Measurements from ENCODE around the gene TNFAIP8.

TNFAIP8 gene

DNA sequence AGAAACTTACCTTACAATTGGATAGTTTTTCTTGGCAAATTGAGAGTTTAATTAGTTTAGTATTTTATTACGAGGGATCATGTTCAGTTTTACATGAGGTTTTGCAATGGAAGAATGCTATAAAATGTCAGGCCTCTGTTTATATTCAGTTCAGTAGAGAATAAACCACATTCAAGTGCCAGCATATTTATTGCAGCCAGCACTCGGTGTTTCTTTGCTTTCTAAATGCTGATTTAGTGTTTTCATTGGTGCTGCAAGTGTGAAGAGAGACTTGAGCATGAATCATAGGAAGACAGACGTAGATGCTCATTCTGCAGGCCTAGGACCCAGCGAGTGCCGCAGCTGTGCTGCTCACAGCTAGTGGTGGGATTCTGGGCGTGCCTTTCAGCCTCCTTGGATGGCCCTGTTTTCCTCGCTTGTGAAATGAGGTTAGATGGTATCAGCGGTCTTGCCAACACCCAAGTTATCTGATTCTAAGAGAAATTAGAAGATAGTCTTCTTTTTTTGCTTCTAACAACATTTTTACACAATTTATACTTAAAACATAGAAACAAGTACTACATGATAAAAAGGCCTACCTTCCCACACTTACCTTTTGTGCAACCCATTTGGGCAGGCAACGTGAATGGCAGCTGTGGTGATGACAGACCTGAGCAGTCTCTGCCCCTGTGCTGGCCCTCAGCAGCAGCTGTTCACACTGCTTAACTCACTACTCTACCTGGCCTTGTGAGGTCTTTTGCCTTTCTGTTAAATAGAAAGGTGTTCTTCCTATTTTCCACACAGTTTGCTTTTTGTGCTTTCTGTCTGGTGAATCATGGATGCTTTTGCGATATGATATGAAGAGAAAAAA lies 26.8 kb upstream of the TNFAIP8 start:
- no peak for DNase-seq (ENCODE audit: low read depth in 2 of 2)

GRCh38 chr5:119329666-119330065 lies 26.2 kb upstream of the TNFAIP8 start:
- no peak for DNase-seq (ENCODE audit: low read depth in 2 of 2)

- no peak for DNase-seq (ENCODE audit: low read depth in 2 of 2)
Measured at GRCh38 chr5:119330367-119331183, 25.2 kb upstream of the TNFAIP8 start.

DNA sequence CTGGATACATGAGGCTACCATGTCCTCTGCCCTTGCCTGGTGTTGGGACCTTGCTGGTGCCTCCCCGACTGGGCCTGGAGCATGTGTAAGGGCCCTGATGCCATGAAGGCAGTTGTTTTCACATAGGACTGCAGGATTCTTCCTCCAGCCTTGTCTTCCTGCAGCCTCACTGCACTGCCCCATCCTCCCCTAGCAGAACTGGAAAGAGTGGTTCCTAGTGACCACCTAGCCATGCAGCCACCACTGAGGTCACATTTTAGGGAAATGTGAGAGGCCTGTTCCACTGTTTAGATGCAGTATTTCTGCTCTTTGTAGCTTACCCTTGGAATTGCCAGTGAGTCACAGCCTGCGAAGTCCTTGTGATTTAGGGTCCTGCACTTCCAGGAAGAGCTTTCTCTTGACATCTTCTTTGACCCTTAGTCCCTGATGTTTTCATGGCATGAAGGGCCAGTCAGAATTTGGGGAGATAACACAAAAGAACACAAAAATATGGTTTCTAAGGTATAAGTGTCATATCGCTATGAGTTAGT lies 24.2 kb upstream of the TNFAIP8 start:
- DNase-seq (ENCODE audit: low read depth in 2 of 2) = no peak

DNA sequence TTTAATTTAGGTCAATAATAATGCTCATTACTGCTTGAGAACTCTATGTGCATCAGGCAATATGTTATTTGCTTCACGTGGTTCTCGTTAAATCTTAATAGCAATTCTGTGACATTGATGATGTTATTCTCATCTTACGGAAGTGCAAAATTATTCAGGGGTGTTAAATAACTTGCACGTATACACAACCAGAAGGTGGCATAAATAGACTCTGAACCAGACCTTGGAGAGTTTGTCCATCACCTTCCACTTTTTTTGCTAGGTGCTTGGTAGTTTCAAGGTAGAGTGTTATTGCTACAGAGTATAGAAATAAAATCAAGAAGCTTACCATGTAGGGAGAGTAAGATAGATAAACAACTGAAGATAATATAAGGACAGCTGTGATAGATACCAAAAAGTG lies 23.6 kb upstream of the TNFAIP8 start:
- no peak for DNase-seq (ENCODE audit: low read depth in 2 of 2)

- DNase-seq (ENCODE audit: low read depth in 2 of 2) = no peak
Measured at GRCh38 chr5:119332978-119333401, 22.8 kb upstream of the TNFAIP8 start.

GRCh38 chr5:119333421-119333851 lies 22.4 kb upstream of the TNFAIP8 start:
- DNase-seq (ENCODE audit: low read depth in 2 of 2) = no peak

DNA sequence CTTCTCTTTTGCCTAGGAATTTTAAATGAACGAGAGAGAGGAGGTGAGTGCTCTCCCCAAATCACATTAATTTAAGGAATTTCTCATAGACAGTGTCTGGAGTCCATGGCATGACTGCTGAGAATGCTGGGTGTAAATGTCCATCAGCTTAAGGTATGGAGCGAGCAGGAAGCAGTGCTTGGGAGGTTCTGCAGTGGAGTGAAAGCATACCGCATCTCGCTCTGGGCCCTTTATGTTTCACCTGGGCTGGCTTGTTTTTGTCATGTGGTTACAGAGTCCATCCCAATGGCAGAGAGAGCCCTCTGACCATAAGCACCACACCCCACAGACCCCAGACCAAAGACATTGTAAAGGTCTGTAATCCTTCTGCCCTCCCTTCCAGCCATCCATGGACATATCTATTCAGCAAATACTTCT lies 20.6 kb upstream of the TNFAIP8 start:
- DNase-seq (ENCODE audit: low read depth in 2 of 2) = no peak

DNA sequence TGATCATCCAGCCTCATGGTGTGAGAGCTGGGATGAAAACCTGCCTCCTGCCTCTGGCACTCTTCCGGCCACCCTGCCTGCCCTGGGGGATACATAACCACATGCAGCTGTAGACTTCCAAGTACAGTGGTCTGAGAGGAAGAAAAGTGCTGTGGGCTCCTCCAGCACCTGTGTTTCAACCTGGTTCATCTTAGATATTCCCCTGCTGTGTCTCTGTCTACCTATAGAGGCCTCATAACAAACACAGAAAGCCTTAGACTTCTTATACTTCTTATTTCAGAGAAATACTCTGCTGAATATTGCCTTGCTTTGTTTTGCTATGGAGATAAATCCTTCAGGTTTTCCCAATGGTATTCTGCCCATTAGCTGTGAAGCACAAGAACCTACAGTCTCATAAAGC lies 19.6 kb upstream of the TNFAIP8 start:
- no peak for DNase-seq (ENCODE audit: low read depth in 2 of 2)

DNA sequence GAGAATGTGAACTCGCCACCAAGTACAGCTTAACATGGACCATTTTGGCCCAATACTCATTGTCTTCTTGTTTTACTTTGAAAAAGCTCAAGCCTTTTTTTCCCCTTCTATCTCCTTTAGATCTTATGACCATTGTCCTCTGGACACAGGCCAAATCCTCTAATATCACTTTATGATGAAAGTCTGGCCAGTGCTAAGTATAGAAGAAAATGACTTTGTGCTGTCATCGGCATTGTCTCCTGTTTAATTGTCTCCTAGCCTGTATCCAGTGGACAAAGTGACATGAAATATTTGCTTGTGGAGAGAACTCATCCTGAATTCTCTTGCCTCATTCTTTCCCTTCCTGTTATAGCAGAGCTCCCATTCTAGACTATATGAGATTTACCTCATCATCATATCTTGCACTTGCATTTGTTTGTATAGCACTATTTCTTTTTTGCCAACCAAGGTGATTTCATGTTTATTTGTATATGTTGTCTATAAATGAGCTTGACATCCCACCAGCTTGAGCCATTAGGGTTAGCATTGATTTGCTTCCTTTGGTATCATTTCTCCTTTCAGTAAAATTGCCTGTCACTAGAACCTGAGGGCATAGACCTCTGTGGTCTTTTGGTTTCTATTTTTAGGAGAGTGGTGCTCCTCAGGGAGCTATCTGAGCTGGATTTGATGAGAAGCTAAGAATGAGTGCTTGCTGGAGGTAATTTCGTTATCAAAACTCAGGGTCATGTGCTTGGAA lies 18.8 kb upstream of the TNFAIP8 start:
- no peak for DNase-seq (ENCODE audit: low read depth in 2 of 2)

GRCh38 chr5:119338326-119338946 lies 17.4 kb upstream of the TNFAIP8 start:
- DNase-seq (ENCODE audit: low read depth in 2 of 2) = no peak

GRCh38 chr5:119339344-119339743 lies 16.5 kb upstream of the TNFAIP8 start:
- DNase-seq (ENCODE audit: low read depth in 2 of 2) = no peak

DNA sequence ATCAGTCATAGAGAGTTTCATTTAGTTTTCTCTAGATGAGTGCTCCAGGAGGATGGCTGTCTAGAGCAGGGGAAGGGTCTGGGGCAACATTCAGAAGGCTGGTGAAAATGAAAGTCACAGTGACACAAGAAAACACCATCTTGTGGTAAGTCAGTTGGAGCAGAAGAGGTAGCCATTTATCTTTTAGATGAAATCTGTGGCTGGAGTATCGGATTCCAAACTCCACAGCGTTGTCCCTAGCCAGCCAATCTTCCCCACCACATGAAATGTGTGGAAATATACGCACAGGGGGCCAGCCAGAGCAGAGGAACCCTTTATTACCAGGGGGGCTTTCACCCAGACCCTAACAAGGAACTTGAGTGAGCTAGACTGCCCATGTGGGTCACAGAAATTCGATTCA lies 15.9 kb upstream of the TNFAIP8 start:
- DNase-seq (ENCODE audit: low read depth in 2 of 2) = no peak

- no peak for DNase-seq (ENCODE audit: low read depth in 2 of 2)
Measured at GRCh38 chr5:119340597-119341218, 15.1 kb upstream of the TNFAIP8 start.

DNA sequence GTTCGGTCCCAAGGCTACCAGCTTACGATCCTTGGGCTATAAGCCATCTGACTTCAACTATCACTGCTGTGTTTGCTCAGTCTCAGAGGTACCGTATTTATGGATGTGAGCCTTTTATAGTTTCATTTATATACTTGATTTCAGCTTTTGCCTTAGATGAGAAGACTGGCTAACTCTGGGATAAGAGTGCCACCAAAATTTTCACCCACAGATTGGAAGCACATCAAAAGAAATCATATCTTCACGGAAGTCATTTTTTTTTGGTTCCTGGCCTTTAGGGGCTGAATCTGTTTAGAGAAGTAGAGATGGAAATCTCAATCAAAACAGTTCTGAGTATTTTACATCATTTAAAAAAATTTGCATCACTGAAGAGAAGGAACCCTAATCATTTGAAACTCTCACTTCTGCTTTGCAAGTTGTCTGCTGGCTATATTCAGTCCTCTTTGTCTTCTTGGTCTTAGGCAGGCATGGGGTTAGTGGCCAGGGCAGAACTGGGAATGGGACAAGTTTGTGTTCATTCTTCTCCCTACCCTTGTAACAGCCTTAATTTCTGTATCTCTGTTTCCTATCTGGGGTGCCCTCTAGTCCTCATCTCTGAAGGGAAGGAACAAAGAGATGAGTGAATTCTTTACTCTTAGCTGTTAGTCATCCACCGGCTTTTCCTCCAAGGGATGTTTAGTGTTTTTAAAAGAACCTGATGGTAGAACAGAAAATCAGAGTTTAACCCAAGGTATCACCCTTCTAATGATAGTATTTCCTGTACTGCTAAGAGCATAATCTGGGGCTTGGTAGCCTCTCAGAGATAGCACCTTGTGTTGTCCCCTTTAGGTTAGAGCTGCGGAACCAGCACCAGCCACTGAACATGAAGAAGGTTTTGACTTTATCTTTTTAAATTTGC lies 14.1 kb upstream of the TNFAIP8 start:
- no peak for DNase-seq (ENCODE audit: low read depth in 2 of 2)

GRCh38 chr5:119342406-119342805 lies 13.4 kb upstream of the TNFAIP8 start:
- DNase-seq (ENCODE audit: low read depth in 2 of 2) = no peak

- DNase-seq (ENCODE audit: low read depth in 2 of 2) = no peak
Measured at GRCh38 chr5:119343052-119343451, 12.8 kb upstream of the TNFAIP8 start.

- DNase-seq (ENCODE audit: low read depth in 2 of 2) = no peak
Measured at GRCh38 chr5:119343766-119344165, 12.1 kb upstream of the TNFAIP8 start.

DNA sequence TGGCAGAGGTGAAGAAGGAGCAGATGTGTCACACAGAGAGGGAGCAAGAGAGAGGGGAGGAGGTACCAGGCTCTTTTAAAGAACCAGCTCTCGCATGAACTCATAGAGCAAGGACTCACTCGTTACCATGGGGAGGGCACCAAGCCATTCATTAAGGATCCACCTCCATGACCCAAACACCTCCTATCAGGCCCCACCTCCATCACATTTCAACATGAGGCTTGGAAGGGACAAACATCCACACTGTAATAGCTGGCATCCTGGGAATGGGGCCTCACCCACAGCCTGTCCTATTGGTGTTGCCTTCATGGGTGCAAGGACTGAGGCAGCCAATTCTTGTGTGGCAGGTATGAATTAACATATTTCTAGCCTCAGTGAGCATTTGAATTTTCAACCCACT lies 11.6 kb upstream of the TNFAIP8 start:
- DNase-seq (ENCODE audit: low read depth in 2 of 2) = no peak

DNA sequence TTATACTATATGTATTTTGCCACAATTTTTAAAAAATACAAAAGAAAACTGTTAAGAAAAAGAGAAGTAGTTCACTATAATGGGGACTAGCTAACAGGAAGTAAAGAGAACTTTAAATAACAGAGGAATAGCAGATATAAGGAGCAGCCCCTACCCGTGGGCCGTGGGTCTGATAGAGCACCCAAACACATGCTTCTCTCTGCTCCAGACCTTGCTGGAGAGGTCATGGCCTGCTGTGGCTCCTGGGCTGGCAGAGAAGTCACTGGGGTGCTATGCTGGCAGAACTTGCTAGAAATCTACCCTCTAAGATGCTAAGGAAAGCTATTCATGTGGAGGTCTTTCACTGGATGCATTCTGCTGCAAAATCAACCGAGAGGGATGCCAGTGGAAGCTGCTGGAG lies 10.0 kb upstream of the TNFAIP8 start:
- DNase-seq (ENCODE audit: low read depth in 2 of 2) = no peak

Data from stimulated activated CD4-positive, alpha-beta T cell treated with anti-CD3 and anti-CD28 coated beads, Interleukin-1b, Interleukin-23, amount 100 ng/mL, for 4 hours (primary cell).